ENCODE results near the gene SCYGR2. TPM values are rescaled to one million over a fixed set of nuclear protein-coding genes. Genes with fewer than 3 reads are reported as not detected.
"Not testable (repeated sequence)": the region's sequence is repeated elsewhere in the genome, so short reads cannot be mapped to it uniquely, and the experiment has no call there.

SCYGR2 gene, protein sequence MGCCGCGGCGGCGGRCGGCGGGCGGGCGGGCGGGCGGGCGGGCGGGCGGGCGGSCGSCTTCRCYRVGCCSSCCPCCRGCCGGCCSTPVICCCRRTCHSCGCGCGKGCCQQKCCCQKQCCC
- total RNA-seq: not detected in 2 replicates

DNA sequence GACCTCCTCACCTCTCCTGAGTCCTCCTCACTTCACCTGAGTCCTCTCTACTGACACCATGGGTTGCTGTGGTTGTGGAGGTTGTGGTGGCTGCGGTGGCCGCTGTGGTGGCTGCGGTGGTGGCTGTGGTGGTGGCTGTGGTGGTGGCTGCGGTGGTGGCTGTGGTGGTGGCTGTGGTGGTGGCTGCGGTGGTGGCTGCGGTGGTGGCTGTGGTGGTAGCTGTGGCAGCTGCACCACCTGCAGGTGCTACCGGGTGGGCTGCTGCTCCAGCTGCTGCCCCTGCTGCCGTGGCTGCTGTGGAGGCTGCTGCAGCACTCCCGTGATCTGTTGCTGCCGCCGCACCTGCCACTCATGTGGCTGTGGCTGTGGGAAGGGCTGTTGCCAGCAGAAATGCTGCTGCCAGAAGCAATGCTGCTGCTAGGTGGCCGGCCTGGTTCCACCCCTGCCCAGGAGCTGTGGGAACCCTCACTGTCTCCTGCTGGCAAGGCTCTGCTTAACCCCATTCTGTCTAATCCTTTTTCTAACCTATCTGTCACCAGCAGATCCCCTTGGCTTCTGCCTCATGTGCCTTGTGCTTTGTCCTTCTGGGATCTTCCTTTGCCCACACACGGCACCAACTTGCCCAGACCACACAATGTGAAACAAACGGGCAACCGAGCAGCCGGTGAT is at the start of gene SCYGR2:
Gene SCYGR2, plus strand, starts transcription at position 59 of the 669 bp plus-strand sequence. Its CDS starts 0 bp downstream, at position 59.
- H3K9me3 Mint-ChIP-seq; H3K36me3 Mint-ChIP-seq (ENCODE audit: low read depth); H3K27ac Mint-ChIP-seq; H3K4me1 Mint-ChIP-seq (ENCODE audit: low read depth); intact Hi-C loops (cut with micrococcal nuclease); H3K4me3 Mint-ChIP-seq; DNase-seq (ENCODE audit: low spot score): not testable (repeated sequence)
- peaks cover 11% of the 10 kb centered on the region for H3K27me3 Mint-ChIP-seq (ENCODE audit: insufficient read depth)

GRCh38 chr2:227551836-227552235 is 46.9 kb upstream of the SCYGR2 start:
- Mint-ChIP-seq H3K27ac (no peak overlapping the region), H3K27me3 (ENCODE audit: insufficient read depth) (no peaks in the 10 kb centered on the region), H3K36me3 (ENCODE audit: low read depth) (peaks cover 25% of the 10 kb centered on the region), H3K4me3 (no peak overlapping the region), H3K4me1 (ENCODE audit: low read depth) (no peaks in the 10 kb centered on the region), H3K9me3 (no peaks in the 10 kb centered on the region)
- no peak for DNase-seq (ENCODE audit: low spot score)
- intact Hi-C loops (cut with micrococcal nuclease): no loop called here

- H3K27ac Mint-ChIP-seq: no peak overlapping the region
- no peaks in the 10 kb centered on the region for H3K4me1 Mint-ChIP-seq (ENCODE audit: low read depth)
- intact Hi-C loops (cut with micrococcal nuclease): no loop called here
- H3K27me3 Mint-ChIP-seq (ENCODE audit: insufficient read depth): no peaks in the 10 kb centered on the region
- H3K36me3 Mint-ChIP-seq (ENCODE audit: low read depth): peaks cover 18% of the 10 kb centered on the region
- no peak overlapping the region for H3K4me3 Mint-ChIP-seq
- DNase-seq (ENCODE audit: low spot score): no peak
- H3K9me3 Mint-ChIP-seq: no peaks in the 10 kb centered on the region
Observed at GRCh38 chr2:227562581-227562980, 36.1 kb upstream of the SCYGR2 start.

GRCh38 chr2:227565080-227565479 is 33.6 kb upstream of the SCYGR2 start:
- no peak for DNase-seq (ENCODE audit: low spot score)
- Mint-ChIP-seq H3K9me3 (no peaks in the 10 kb centered on the region), H3K27ac (no peak overlapping the region), H3K27me3 (ENCODE audit: insufficient read depth) (no peaks in the 10 kb centered on the region), H3K4me3 (no peak overlapping the region), H3K36me3 (ENCODE audit: low read depth) (peaks cover 9% of the 10 kb centered on the region), H3K4me1 (ENCODE audit: low read depth) (no peaks in the 10 kb centered on the region)
- intact Hi-C loops (cut with micrococcal nuclease): no loop called here

DNA sequence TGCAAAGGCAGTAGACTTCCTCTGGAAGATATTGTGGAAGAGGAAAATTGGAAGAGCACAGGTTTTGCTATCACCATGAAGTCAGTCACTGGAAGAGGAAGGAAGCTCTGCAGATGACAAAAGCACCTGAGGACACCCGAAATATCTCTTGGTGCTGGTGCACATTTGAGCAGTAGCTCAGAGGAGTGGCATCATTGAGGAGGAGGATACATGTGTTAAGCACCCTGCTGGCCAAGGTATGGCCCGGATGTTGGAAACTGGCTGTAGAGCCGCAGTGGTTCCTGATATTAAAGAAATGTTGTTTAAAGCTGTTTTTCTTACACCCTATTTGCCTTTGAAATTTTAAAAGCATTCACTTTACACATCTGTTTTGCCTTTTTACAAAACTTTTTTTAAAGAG is 32.7 kb upstream of the SCYGR2 start:
- no peaks in the 10 kb centered on the region for H3K4me1 Mint-ChIP-seq (ENCODE audit: low read depth)
- no peaks in the 10 kb centered on the region for H3K9me3 Mint-ChIP-seq
- H3K27me3 Mint-ChIP-seq (ENCODE audit: insufficient read depth): no peaks in the 10 kb centered on the region
- intact Hi-C loops (cut with micrococcal nuclease): no loop called here
- peaks cover 9% of the 10 kb centered on the region for H3K36me3 Mint-ChIP-seq (ENCODE audit: low read depth)
- DNase-seq (ENCODE audit: low spot score): no peak
- H3K27ac Mint-ChIP-seq: peak overlapping the region; percentile 7
- H3K4me3 Mint-ChIP-seq: no peak overlapping the region

- H3K4me1 Mint-ChIP-seq (ENCODE audit: low read depth): no peaks in the 10 kb centered on the region
- no peaks in the 10 kb centered on the region for H3K9me3 Mint-ChIP-seq
- DNase-seq (ENCODE audit: low spot score): no peak
- no peaks in the 10 kb centered on the region for H3K27me3 Mint-ChIP-seq (ENCODE audit: insufficient read depth)
- no peak overlapping the region for H3K27ac Mint-ChIP-seq
- intact Hi-C loops (cut with micrococcal nuclease): no loop called here
- no peak overlapping the region for H3K4me3 Mint-ChIP-seq
- H3K36me3 Mint-ChIP-seq (ENCODE audit: low read depth): peaks cover 9% of the 10 kb centered on the region
Observed at GRCh38 chr2:227568852-227569169, 29.9 kb upstream of the SCYGR2 start.

- H3K4me3 Mint-ChIP-seq: no peak overlapping the region
- DNase-seq (ENCODE audit: low spot score): no peak
- no peaks in the 10 kb centered on the region for H3K9me3 Mint-ChIP-seq
- H3K27ac Mint-ChIP-seq: no peak overlapping the region
- intact Hi-C loops (cut with micrococcal nuclease): no loop called here
- peaks cover 3% of the 10 kb centered on the region for H3K36me3 Mint-ChIP-seq (ENCODE audit: low read depth)
- H3K27me3 Mint-ChIP-seq (ENCODE audit: insufficient read depth): no peaks in the 10 kb centered on the region
- H3K4me1 Mint-ChIP-seq (ENCODE audit: low read depth): no peaks in the 10 kb centered on the region
Observed at GRCh38 chr2:227570615-227571014, 28.1 kb upstream of the SCYGR2 start.

DNA sequence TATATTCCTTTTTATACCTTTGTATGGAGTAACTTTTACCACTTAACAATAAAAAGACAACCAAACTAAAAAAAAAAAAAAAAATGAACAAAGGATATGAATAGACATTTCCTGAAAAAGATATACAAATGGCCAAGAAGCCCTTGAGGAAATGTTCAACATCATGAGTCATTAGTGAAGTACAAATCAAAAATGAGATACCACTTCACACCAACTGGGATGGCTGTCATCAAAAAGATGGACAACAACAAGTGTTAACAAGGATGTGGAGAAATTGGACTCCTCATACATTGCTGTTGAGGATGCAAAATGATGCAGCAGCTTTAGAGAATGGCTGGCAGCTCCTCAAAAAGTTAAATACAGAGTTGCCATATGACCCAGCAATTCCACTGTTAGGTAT is 22.6 kb upstream of the SCYGR2 start:
- intact Hi-C loops (cut with micrococcal nuclease): no loop called here
- DNase-seq (ENCODE audit: low spot score): no peak
- Mint-ChIP-seq H3K4me1 (ENCODE audit: low read depth) (no peaks in the 10 kb centered on the region), H3K27me3 (ENCODE audit: insufficient read depth) (no peaks in the 10 kb centered on the region), H3K9me3 (no peaks in the 10 kb centered on the region), H3K36me3 (ENCODE audit: low read depth) (no peaks in the 10 kb centered on the region), H3K27ac (no peak overlapping the region), H3K4me3 (no peak overlapping the region)

DNA sequence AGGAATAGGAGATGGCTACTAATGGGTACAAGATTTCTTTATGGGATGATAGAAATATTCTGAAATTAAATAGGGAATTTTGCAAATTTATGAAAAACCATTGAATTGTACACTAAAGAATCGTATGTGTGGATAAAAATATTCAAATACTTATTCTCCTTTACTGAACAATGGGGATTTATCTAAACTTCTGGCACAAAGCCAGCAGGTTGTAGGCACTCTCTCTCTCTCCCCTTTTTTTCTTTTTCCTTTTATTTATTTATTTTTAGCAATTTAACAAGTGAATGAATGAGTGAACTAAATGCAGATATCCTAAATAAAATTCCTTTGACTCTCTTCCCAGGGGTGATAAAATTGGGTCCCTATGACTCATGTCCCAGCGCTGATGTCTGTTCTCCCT is 21.9 kb upstream of the SCYGR2 start:
- no peaks in the 10 kb centered on the region for H3K27me3 Mint-ChIP-seq (ENCODE audit: insufficient read depth)
- no peak overlapping the region for H3K27ac Mint-ChIP-seq
- no peaks in the 10 kb centered on the region for H3K36me3 Mint-ChIP-seq (ENCODE audit: low read depth)
- intact Hi-C loops (cut with micrococcal nuclease): no loop called here
- DNase-seq (ENCODE audit: low spot score): no peak
- no peak overlapping the region for H3K4me3 Mint-ChIP-seq
- no peaks in the 10 kb centered on the region for H3K4me1 Mint-ChIP-seq (ENCODE audit: low read depth)
- H3K9me3 Mint-ChIP-seq: no peaks in the 10 kb centered on the region

- Mint-ChIP-seq H3K27ac (no peak overlapping the region), H3K4me3 (no peak overlapping the region), H3K36me3 (ENCODE audit: low read depth) (peaks cover 2% of the 10 kb centered on the region), H3K4me1 (ENCODE audit: low read depth) (no peaks in the 10 kb centered on the region), H3K27me3 (ENCODE audit: insufficient read depth) (no peaks in the 10 kb centered on the region), H3K9me3 (peaks cover 7% of the 10 kb centered on the region)
- intact Hi-C loops (cut with micrococcal nuclease): no loop called here
- DNase-seq (ENCODE audit: low spot score): no peak
Observed at GRCh38 chr2:227577555-227577954, 21.1 kb upstream of the SCYGR2 start.

DNA sequence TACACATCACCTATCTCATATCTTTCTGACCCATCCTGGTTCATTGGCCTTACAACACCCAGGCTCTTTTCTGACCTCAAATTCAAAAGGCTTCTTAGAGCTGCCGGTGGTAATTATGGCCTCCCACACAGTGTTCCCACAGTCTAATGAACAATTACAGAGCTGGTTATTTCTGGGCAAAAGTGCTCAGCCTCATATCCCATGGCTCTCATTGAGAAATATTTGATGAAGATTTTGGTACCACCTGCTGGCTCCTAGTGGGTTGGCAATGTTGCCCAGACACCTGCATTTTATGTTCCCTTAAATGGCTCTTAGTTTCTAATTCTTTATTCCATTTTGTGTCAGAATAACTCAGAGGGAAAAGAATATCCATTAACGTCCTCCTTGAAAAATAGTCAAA is 20.1 kb upstream of the SCYGR2 start:
- intact Hi-C loops (cut with micrococcal nuclease): no loop called here
- Mint-ChIP-seq H3K27ac (no peak overlapping the region), H3K27me3 (ENCODE audit: insufficient read depth) (peaks cover 2% of the 10 kb centered on the region), H3K9me3 (peaks cover 11% of the 10 kb centered on the region), H3K36me3 (ENCODE audit: low read depth) (peaks cover 2% of the 10 kb centered on the region), H3K4me1 (ENCODE audit: low read depth) (no peaks in the 10 kb centered on the region), H3K4me3 (no peak overlapping the region)
- no peak for DNase-seq (ENCODE audit: low spot score)

- no peak for DNase-seq (ENCODE audit: low spot score)
- H3K36me3 Mint-ChIP-seq (ENCODE audit: low read depth): peaks cover 2% of the 10 kb centered on the region
- intact Hi-C loops (cut with micrococcal nuclease): no loop called here
- H3K9me3 Mint-ChIP-seq: peaks cover 11% of the 10 kb centered on the region
- H3K4me3 Mint-ChIP-seq: no peak overlapping the region
- peaks cover 4% of the 10 kb centered on the region for H3K27me3 Mint-ChIP-seq (ENCODE audit: insufficient read depth)
- no peak overlapping the region for H3K27ac Mint-ChIP-seq
- no peaks in the 10 kb centered on the region for H3K4me1 Mint-ChIP-seq (ENCODE audit: low read depth)
Observed at GRCh38 chr2:227579791-227580190, 18.9 kb upstream of the SCYGR2 start.

DNA sequence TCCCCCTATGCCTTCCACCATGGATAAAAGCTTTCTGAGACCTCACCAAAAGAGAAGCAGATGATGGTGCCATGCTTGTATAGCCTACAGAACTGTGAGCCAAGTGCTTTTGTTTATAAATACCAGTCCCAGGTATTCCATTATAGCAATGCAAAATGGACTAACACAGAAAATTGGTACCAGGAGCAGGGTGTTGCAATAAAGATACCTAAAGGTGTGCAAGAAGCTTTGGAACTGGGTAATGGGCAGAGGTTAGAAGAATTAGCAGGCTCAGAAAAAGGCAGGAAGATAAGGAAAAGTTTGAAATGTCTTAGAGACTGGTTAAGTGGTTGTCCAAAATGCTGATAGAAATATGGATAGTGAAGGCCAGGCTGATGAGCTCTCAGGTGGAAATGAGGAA is 16.3 kb upstream of the SCYGR2 start:
- Mint-ChIP-seq H3K4me1 (ENCODE audit: low read depth) (no peaks in the 10 kb centered on the region), H3K27ac (no peak overlapping the region), H3K36me3 (ENCODE audit: low read depth) (peaks cover 2% of the 10 kb centered on the region), H3K4me3 (no peak overlapping the region), H3K9me3 (peaks cover 11% of the 10 kb centered on the region), H3K27me3 (ENCODE audit: insufficient read depth) (peaks cover 4% of the 10 kb centered on the region)
- no peak for DNase-seq (ENCODE audit: low spot score)
- intact Hi-C loops (cut with micrococcal nuclease): no loop called here
